ENCODE measurements around the gene APOBEC3F.

DNA sequence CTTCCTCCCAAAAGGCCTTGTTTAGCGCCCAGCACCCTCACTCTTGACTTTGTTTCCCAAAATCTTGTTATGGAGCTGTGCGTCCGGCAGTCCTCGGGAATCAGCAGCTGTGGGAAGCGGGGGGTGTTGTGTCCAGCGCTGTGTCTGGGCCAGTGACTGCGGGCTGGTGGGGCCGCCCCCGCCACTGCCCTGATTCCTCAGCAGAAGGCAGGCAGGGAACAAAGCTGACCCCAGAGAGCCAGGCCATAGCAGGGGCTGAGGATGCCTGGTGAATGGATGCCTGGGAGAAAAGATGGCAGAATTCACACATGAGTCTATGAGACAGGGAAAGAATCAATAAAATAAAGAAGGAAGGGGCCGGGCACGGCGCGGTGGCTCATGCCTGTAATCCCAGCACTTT, 24.1 kb upstream of the APOBEC3F start:
- TF ChIP-seq CTCF (IDR thresholded peaks at IDR 0.05) (no peak), EP300 (IDR thresholded peaks at IDR 0.05) (no peak), POLR2A (IDR thresholded peaks at IDR 0.05) (no peak)

Measured in stomach (tissue), 4 donors.